Fibroblast of the aortic adventitia (primary cell): ENCODE measurements around the gene WWP2. TPM values are rescaled to one million over a fixed set of nuclear protein-coding genes. Genes with fewer than 3 reads are reported as not detected.

Experiments used
- DNase-seq: peaks from one replicate; pipeline ENCODE4 v3.0.0-alpha.2; 2010; ENCODE audit warnings: low read depth
- H3K4me3 ChIP-seq: 2 replicates; pipeline ENCODE4 v1.5.1; 2011; ENCODE audit warnings: low read depth, mild to moderate bottlenecking, control low read depth, low read length, moderate library complexity
- CTCF ChIP-seq: IDR thresholded peaks from 2 replicates; pipeline ENCODE4 v1.5.1; 2011; ENCODE audit warnings: mild to moderate bottlenecking, low read length, control low read depth, inconsistent platforms; ENCODE audit not compliant: insufficient read depth
- total RNA-seq: library from RNA; depleted of rRNA; stranded (reverse); fragments of >200 nt; gene quantifications from 2 replicates; pipeline ENCODE4 v1.2.3, GENCODE V29; 2012; ENCODE audit warnings: low replicate concordance

The WWP2 gene
- 28.5 and 28.7 TPM in 2 replicates for total RNA-seq

- peak; percentile 46 for DNase-seq
- H3K4me3 ChIP-seq, result peak within 1 kb of the TSS; percentile 98
- no peak for TF ChIP-seq CTCF
These were observed at the start of gene WWP2 for GRCh38 chr16:69761983-69762813. WWP2 (plus strand) TSS chr16:69762332; CDS start chr16:69787011, 24,679 bp downstream.

- no peak for DNase-seq
- no peak for TF ChIP-seq CTCF
- H3K4me3 ChIP-seq, result no peak overlapping the region
These were observed 49.1 kb upstream of the WWP2 start for GRCh38 chr16:69712914-69713581.

GRCh38 chr16:69717066-69717465 is 45.1 kb upstream of the WWP2 start:
- no peak for DNase-seq
- no peak overlapping the region for H3K4me3 ChIP-seq
- TF ChIP-seq CTCF, result no peak

GRCh38 chr16:69718111-69718764 is 43.9 kb upstream of the WWP2 start:
- TF ChIP-seq CTCF, result no peak
- H3K4me3 ChIP-seq, result no peak overlapping the region
- no peak for DNase-seq

GRCh38 chr16:69720822-69721430 is 41.2 kb upstream of the WWP2 start:
- H3K4me3 ChIP-seq, result no peak overlapping the region
- no peak for DNase-seq
- TF ChIP-seq CTCF, result no peak

- TF ChIP-seq CTCF, result no peak
- no peak overlapping the region for H3K4me3 ChIP-seq
- DNase-seq, result no peak
These were observed 40.6 kb upstream of the WWP2 start for GRCh38 chr16:69721441-69721957.
